A673 (cell line): Measurements from ENCODE around the gene LMTK3.

Source experiments
- CTCF ChIP-seq: fragments of 300-800, 200-600 bp; sonication (generic); conservative IDR thresholded peaks from 2 replicates; pipeline ENCODE4 v1.5.1; 2017; ENCODE audit warnings: low read depth, mild to moderate bottlenecking, antibody characterized with exemption, low read length, moderate library complexity, mixed read lengths
- EZH2 ChIP-seq: fragments of 200-600 bp; sonication (generic); IDR thresholded peaks from 2 replicates; pipeline ENCODE4 v1.6.1; 2017; ENCODE audit warnings: borderline replicate concordance, low read depth, mild to moderate bottlenecking, mixed read lengths, antibody characterized with exemption, low read length; ENCODE audit not compliant: poor library complexity, severe bottlenecking

GRCh38 chr19:48473161-48473966, 38.3 kb downstream of the LMTK3 start:
- TF ChIP-seq CTCF = no peak
- TF ChIP-seq EZH2 = no peak
